HepG2 (cell line): Measurements from ENCODE around the gene SLC19A1. TPM values are rescaled to one million over a fixed set of nuclear protein-coding genes. Genes with fewer than 3 reads are reported as not detected.

ENCODE experiments used
- ATAC-seq: fragments of 200-7000 bp; cut with Tn5 transposase; 3 replicates; pipeline ENCODE4 v1.9.1; 2020; ENCODE audit warnings: mild to moderate bottlenecking, moderate library complexity
- BruUV-seq: library from RNA; stranded (reverse); fragments of 400-500 nt; replicated peaks from 2 replicates; lab custom pipeline; 2021; lab: Mats Ljungman, UMichigan
- CTCF ChIA-PET: fragments of 300-600 bp; formaldehyde crosslinking; extraction: SDS; loops from one replicate; lab custom pipeline; 2021; ENCODE audit warnings: low total read pairs, inconsistent platforms, low intra/inter-chr PET ratio; lab: Yijun Ruan, JAX
- POLR2A ChIA-PET: fragments of 350-600 bp; sonication (Branson Sonifier 250); formaldehyde crosslinking; loops from one replicate; lab custom pipeline; 2020; ENCODE audit warnings: antibody characterized with exemption, inconsistent platforms; lab: Yijun Ruan, JAX
- DNase-seq: peaks from one replicate; pipeline ENCODE4 v3.0.0-alpha.2; 2015; ENCODE audit warnings: low spot score
- FAIRE-seq: peaks from 3 replicates; lab custom pipeline; 2011; peaks lifted over from hg19 to GRCh38; lab: Jason Lieb, UNC
- H2AFZ ChIP-seq: one replicate; pipeline ENCODE4 v1.6.1; 2011; ENCODE audit warnings: low read length, inconsistent platforms
- H3K27ac ChIP-seq: fragments of 300-600 bp; 3 replicates; pipeline ENCODE4 v1.8.0; 2011; ENCODE audit warnings: mixed run types, mild to moderate bottlenecking, mixed read lengths, low read length, inconsistent platforms; ENCODE audit not compliant: insufficient read depth; ENCODE audit errors: extremely low read length
- H3K27me3 ChIP-seq, 2 experiments: fragments of 200-600 bp in 1 of 2; 2 replicates in 1 of 2; 3 replicates in 1 of 2; pipeline versions ENCODE4 v1.6.0 to v1.8.0; 2011; ENCODE audit warnings: low read length in 2 of 2, mild to moderate bottlenecking in 2 of 2, moderate library complexity in 2 of 2, inconsistent platforms in 1 of 2; ENCODE audit not compliant: insufficient read depth in 2 of 2, control insufficient read depth in 1 of 2
- H3K36me3 ChIP-seq, 2 experiments: fragments of 200-600 bp in 1 of 2; replicated peaks in 1 of 2; 2 replicates in 1 of 2; 3 replicates in 1 of 2; pipeline versions ENCODE4 v1.5.1 to v1.8.0; 2011; ENCODE audit warnings: low read length in 2 of 2, inconsistent platforms in 1 of 2; ENCODE audit not compliant: insufficient read depth in 2 of 2, control insufficient read depth in 1 of 2
- H3K4me1 ChIP-seq: 2 replicates; pipeline ENCODE4 v1.5.1; 2012; ENCODE audit warnings: low read length, inconsistent platforms; ENCODE audit not compliant: insufficient read depth
- H3K4me2 ChIP-seq: 2 replicates; pipeline ENCODE4 v1.6.0; 2011; ENCODE audit warnings: low read depth, low read length, inconsistent platforms
- H3K4me3 ChIP-seq, 3 experiments: fragments of 200-600 bp in 1 of 3; sonication (generic), shearing (Covaris generic) in 1 of 3; replicated peaks in 1 of 3; 2 replicates each; pipeline ENCODE4 v1.5.1; 2011 to 2016; ENCODE audit warnings: low read length in 3 of 3, inconsistent platforms in 2 of 3, low read depth in 2 of 3, mild to moderate bottlenecking in 2 of 3, control low read depth in 1 of 3, mixed read lengths in 1 of 3; ENCODE audit not compliant: insufficient read depth in 1 of 3
- H3K79me2 ChIP-seq: one replicate; pipeline ENCODE4 v1.6.1; 2011; ENCODE audit warnings: low read length, inconsistent platforms; ENCODE audit not compliant: insufficient read depth
- H3K9ac ChIP-seq: 2 replicates; pipeline ENCODE4 v1.6.0; 2011; ENCODE audit warnings: mild to moderate bottlenecking, low read depth, low read length, inconsistent platforms; ENCODE audit not compliant: insufficient read depth
- H3K9me3 ChIP-seq: 2 replicates; pipeline ENCODE4 v1.5.1; 2012; ENCODE audit warnings: mild to moderate bottlenecking, low read length
- H4K20me1 ChIP-seq: 2 replicates; pipeline ENCODE4 v1.6.0; 2011; ENCODE audit warnings: inconsistent platforms, mild to moderate bottlenecking, low read length, moderate library complexity; ENCODE audit not compliant: insufficient read depth
- CHD4 ChIP-seq: fragments of 200-600 bp; sonication (generic); IDR thresholded peaks from 2 replicates; pipeline ENCODE4 v1.7.0; 2017; ENCODE audit warnings: mild to moderate bottlenecking, low read length, borderline replicate concordance
- IKZF1 ChIP-seq: fragments of 450-650 bp; IDR thresholded peaks from 2 replicates; pipeline ENCODE4 v1.7.1; 2016
- KDM1A ChIP-seq: IDR thresholded peaks from 2 replicates; pipeline ENCODE4 v1.6.1; 2016; ENCODE audit warnings: missing compliant biosample characterization
- MEIS1 ChIP-seq: sonication (generic); formaldehyde crosslinking; IDR thresholded peaks from 2 replicates; pipeline ENCODE4 v1.9.0; 2021; ENCODE audit warnings: mild to moderate bottlenecking, missing genetic modification reagents, moderate library complexity, borderline replicate concordance
- SNRNP70 ChIP-seq: fragments of 200-400 bp; formaldehyde crosslinking; IDR thresholded peaks from 2 replicates; pipeline ENCODE4 v1.6.1; 2017; ENCODE audit warnings: mild to moderate bottlenecking, low read depth, low read length, moderate library complexity
- ZNF224 ChIP-seq: sonication (generic); formaldehyde crosslinking; IDR thresholded peaks from 2 replicates; pipeline ENCODE4 v1.5.0; 2020; ENCODE audit warnings: mild to moderate bottlenecking, missing genetic modification reagents
- ZNF543 ChIP-seq: sonication (generic); formaldehyde crosslinking; IDR thresholded peaks from 2 replicates; pipeline ENCODE4 v1.4.0; 2020; ENCODE audit warnings: mild to moderate bottlenecking, missing genetic modification reagents
- WGBS: methylation state at CpG from one replicate; pipeline ENCODE4 v1.1.6; 2017; ENCODE audit warnings: low lambda C conversion rate; 5-methylcytosine and 5-hydroxymethylcytosine counted together
- in situ Hi-C: cut with HindIII; loops from 2 replicates; pipeline ENCODE4 v1.10.0; 2017; ENCODE audit warnings: low pct_unique_long_range_greater_than_20kb; ENCODE audit not compliant: extremely low pct_ligation_motif_present
- intact Hi-C: fragments of 100-400 bp; cut with micrococcal nuclease; formaldehyde crosslinking; loops from one replicate; pipeline ENCODE4 v1.10.0; 2022; ENCODE audit not compliant: unreplicated experiment
- polyA plus RNA-seq, 8 experiments: library from polyadenylated mRNA; depleted of rRNA in 3 of 8; stranded (reverse) in 7 of 8; unstranded in 1 of 8; fragments of >200 nt; fragmentation: Illumina TruSeq in 4 of 8; extraction: Trizol in 4 of 8; gene quantifications; 2 replicates each; pipeline versions ENCODE4 v1.2.1 to v1.2.3, GENCODE V29; 2011 to 2016; ENCODE audit warnings: low read depth in 4 of 8, missing spikeins in 1 of 8, mixed read lengths in 1 of 8; ENCODE audit not compliant: insufficient read depth in 1 of 8
- total RNA-seq, 5 experiments: library from RNA; depleted of rRNA; stranded (reverse); fragments of >200 nt; fragmentation: Illumina TruSeq; extraction: Trizol; gene quantifications; 2 replicates each; pipeline ENCODE4 v1.2.3, GENCODE V29; 2016; ENCODE audit warnings: low read depth in 1 of 5
- TF ChIP-seq, protein P1 (sequence below): IDR thresholded peaks from 2 replicates; pipeline ENCODE4 v1.6.1; 2016; ENCODE audit warnings: missing compliant biosample characterization, missing genetic modification reagents, borderline replicate concordance
- TF ChIP-seq, protein P2 (sequence below): sonication (generic); formaldehyde crosslinking; IDR thresholded peaks from 2 replicates; pipeline ENCODE4 v1.5.0; 2020; ENCODE audit warnings: missing genetic modification reagents

Gene SLC19A1
- total and polyA plus RNA-seq, 2 of the 13 experiments (the other 11 are each of a cell fraction or from before 2014, with no cell fraction given): 21.8 to 23.0 TPM

DNA sequence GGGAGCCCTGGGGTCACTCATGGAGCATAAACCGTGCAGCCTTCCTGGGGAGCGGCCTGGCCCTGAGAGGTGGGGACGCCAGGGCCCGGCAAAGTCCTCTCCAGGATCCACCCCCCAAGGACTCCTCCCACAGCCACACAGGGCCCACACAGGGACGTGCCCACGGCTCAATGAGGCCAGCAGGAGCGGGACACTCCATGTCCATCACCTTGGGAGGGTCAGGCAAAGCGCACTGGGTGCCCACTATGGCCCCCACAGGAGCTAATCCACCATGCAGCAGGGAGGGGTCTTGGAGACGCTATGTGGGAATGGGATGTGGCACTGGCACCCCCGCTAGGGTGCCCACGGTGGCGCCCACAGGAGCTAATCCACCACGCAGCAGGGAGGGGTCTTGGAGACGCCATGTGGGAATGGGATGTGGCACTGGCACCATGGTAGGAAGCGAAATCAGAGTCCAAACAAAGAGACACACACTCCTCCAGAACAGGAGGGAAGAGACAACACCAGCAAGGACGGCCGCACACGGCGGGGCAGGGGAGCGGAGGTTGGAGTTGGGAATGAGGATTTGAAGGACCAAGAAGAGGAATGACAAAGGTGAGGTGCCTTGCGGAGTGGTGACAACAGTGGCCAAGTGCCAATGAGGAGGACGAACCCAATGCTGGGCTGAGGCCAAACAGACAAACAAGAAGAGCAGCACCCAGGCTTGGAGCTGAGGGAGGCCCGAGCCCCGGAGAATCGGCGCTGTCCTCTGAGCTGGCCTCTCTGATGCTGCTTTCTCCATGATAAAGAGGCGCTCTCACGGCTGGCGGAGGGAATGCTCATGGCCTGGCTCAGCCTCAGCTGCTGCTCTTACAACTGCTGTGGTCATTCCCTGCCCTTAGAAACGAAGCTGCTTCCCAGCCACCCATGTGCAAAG is 18.1 kb upstream of the SLC19A1 start (continued):
- TF ChIP-seq, protein P1, sequence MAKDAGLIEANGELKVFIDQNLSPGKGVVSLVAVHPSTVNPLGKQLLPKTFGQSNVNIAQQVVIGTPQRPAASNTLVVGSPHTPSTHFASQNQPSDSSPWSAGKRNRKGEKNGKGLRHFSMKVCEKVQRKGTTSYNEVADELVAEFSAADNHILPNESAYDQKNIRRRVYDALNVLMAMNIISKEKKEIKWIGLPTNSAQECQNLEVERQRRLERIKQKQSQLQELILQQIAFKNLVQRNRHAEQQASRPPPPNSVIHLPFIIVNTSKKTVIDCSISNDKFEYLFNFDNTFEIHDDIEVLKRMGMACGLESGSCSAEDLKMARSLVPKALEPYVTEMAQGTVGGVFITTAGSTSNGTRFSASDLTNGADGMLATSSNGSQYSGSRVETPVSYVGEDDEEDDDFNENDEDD (CRISPR knock-in tag): no peak
- no peak for TF ChIP-seq IKZF1

DNA sequence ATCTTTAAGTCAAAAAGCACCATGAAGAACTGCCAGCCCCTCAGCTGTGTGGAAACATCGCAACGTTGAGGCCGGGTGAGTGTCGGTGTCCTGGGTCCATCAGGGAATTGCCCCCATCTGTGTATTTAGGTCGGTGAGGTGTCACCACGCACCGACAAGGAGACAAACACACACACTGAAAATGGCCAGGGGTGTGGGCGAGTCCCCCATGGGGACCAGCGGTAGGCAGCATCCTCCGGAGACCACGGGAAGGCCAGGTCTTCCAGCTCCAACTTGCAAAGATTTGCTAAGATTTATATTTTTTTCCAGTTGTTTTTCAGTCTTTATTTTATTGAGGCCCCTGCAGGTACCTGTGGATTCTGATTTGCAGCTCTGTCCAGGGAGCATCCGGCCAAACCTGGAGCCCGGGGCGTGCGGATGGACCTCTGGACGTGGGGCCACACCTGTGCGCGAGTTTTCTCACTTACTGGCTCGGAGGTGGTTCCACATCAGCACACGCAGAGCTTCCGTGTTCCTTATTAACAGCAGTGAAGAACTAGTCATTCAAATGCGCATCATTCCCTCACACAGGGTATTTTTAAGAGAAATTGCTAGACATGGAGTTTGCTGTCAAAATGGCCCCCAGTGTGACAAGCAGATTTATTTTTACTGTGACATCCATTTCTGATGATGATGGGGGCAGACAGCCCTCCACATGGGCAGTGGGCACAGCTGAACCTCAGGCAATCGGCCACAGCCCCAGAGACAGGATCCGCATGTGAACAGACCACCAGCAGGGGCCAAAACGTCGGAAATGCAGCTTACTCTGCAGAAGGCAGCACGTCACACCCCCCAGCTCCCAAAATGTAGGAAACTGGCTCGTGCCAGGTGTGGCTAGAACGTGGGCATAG is 17.2 kb upstream of the SLC19A1 start:
- CTCF ChIA-PET: no interaction called here
- no peak for ATAC-seq
- TF ChIP-seq ZNF224 (CRISPR knock-in tag) (no peak), KDM1A (CRISPR knock-in tag) (no peak), CHD4 (no peak), ZNF543 (no peak), MEIS1 (CRISPR knock-in tag) (no peak), SNRNP70 (no peak)
- TF ChIP-seq, protein P2, sequence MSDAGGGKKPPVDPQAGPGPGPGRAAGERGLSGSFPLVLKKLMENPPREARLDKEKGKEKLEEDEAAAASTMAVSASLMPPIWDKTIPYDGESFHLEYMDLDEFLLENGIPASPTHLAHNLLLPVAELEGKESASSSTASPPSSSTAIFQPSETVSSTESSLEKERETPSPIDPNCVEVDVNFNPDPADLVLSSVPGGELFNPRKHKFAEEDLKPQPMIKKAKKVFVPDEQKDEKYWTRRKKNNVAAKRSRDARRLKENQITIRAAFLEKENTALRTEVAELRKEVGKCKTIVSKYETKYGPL (CRISPR knock-in tag): no peak
- intact Hi-C loops: no loop called here
- in situ Hi-C loops: loop anchor here (5.0 kb wide), 2 partner anchors 38 to 263 kb away; no protein-coding TSS in a partner anchor
- Histone ChIP-seq H3K9ac (no peak overlapping the region), H3K4me1 (peaks cover 16% of the 10 kb centered on the region), H3K27ac (no peak overlapping the region), H3K4me3 (no peak overlapping the region), H3K36me3 (no peaks in the 10 kb centered on the region), H3K27me3 (peaks cover 14 to 53% of the 10 kb centered on the region in 2 experiments), H2AFZ (no peak overlapping the region), H3K9me3 (no peaks in the 10 kb centered on the region), H4K20me1 (no peaks in the 10 kb centered on the region), H3K79me2 (no peaks in the 10 kb centered on the region), H3K4me2 (no peak overlapping the region)
- no peak for DNase-seq
- FAIRE-seq: no peak
- WGBS: 56% methylated on average over 26 of the region's 29 CpGs
- POLR2A ChIA-PET: no interaction called here
- BruUV-seq: no TSS peak
